Mesothelial cell of epicardium (in vitro differentiated cells): ENCODE measurements around the gene TEAD4. TPM values are rescaled to one million over a fixed set of nuclear protein-coding genes. Genes with fewer than 3 reads are reported as not detected.

Source experiments
- DNase-seq, 2 experiments: peaks; one replicate each; pipeline ENCODE4 v3.0.0; 2021; ENCODE audit warnings: low spot score in 2 of 2; ENCODE audit not compliant: unreplicated experiment in 2 of 2
- H3K27ac Mint-ChIP-seq: 2 replicates; pipeline ENCODE4 v1.8.0; 2021; ENCODE audit warnings: mixed read lengths
- H3K27me3 Mint-ChIP-seq: 2 replicates; pipeline ENCODE4 v1.8.0; 2021; ENCODE audit warnings: low read depth, mixed read lengths
- H3K36me3 Mint-ChIP-seq: 2 replicates; pipeline ENCODE4 v1.8.0; 2021; ENCODE audit warnings: mixed read lengths
- H3K4me1 Mint-ChIP-seq: 2 replicates; pipeline ENCODE4 v1.8.0; 2021; ENCODE audit warnings: mixed read lengths
- H3K4me3 Mint-ChIP-seq: 2 replicates; pipeline ENCODE4 v1.8.0; 2021; ENCODE audit warnings: mild to moderate bottlenecking, moderate library complexity, mixed read lengths
- H3K9me3 Mint-ChIP-seq: 2 replicates; pipeline ENCODE4 v1.8.0; 2021; ENCODE audit warnings: mixed read lengths
- total RNA-seq: library from RNA; stranded (reverse); gene quantifications from 3 replicates; pipeline ENCODE4 v1.2.1, GENCODE V29; 2021
- TF ChIP-seq, protein P1 (sequence below): fragments of 200-600 bp; sonication (generic); IDR thresholded peaks from one replicate; pipeline ENCODE4 v1.5.0; 2021; ENCODE audit warnings: antibody characterized with exemption; ENCODE audit not compliant: unreplicated experiment

TEAD4 gene
- total RNA-seq, 1 donor from 2014 or later = 32.3 TPM

DNA sequence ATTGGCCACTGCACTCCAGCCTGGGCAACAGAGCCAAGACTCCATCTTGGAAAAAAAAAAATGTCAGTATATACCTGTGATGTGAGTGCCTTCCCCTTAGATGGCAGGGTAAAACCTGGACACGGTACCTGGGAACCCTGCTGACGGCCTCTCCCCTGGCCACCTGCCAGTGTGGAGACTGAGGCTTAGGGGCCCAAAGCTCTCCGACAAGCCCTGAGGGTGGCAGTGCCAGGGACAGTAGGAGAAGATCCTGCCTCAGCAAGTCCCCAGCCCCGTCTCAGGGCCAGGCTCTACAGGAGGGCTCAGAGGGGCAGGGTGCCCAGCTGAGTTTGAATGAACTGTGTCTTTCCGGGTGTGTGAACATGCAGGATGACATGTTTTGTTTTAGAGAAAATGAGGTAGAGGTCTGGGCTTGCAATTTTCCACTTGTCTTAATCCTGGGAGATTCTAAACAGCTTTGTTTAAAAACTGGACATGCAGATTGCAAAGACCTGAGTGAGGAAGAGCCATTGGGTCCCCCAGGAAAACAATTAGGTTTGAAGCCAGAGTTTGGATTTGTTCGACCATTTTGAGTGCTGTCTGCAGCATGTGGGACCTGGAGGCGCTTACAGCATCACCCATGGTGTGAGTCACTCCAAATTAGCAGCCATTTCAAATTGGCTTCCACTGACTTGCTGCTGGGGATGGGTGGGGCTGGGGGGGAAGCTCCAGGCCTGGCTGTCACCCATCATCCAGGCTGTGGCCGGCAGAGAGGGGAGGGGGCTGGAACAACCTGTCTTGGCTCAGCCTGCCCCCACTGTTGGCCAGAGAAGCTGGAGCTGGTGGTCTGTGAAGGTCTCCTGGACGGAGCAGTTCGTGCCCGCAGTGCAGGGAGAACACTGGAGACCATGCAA, 128.8 kb downstream of the TEAD4 start:
- H3K4me1 Mint-ChIP-seq = peaks cover 46% of the 10 kb centered on the region
- peaks cover 10% of the 10 kb centered on the region for H3K36me3 Mint-ChIP-seq
- H3K27ac Mint-ChIP-seq = no peak overlapping the region
- TF ChIP-seq, protein P1, sequence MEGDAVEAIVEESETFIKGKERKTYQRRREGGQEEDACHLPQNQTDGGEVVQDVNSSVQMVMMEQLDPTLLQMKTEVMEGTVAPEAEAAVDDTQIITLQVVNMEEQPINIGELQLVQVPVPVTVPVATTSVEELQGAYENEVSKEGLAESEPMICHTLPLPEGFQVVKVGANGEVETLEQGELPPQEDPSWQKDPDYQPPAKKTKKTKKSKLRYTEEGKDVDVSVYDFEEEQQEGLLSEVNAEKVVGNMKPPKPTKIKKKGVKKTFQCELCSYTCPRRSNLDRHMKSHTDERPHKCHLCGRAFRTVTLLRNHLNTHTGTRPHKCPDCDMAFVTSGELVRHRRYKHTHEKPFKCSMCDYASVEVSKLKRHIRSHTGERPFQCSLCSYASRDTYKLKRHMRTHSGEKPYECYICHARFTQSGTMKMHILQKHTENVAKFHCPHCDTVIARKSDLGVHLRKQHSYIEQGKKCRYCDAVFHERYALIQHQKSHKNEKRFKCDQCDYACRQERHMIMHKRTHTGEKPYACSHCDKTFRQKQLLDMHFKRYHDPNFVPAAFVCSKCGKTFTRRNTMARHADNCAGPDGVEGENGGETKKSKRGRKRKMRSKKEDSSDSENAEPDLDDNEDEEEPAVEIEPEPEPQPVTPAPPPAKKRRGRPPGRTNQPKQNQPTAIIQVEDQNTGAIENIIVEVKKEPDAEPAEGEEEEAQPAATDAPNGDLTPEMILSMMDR = no peak
- no peaks in the 10 kb centered on the region for H3K9me3 Mint-ChIP-seq
- no peak overlapping the region for H3K4me3 Mint-ChIP-seq
- no peaks in the 10 kb centered on the region for H3K27me3 Mint-ChIP-seq
- no peak for DNase-seq

DNA sequence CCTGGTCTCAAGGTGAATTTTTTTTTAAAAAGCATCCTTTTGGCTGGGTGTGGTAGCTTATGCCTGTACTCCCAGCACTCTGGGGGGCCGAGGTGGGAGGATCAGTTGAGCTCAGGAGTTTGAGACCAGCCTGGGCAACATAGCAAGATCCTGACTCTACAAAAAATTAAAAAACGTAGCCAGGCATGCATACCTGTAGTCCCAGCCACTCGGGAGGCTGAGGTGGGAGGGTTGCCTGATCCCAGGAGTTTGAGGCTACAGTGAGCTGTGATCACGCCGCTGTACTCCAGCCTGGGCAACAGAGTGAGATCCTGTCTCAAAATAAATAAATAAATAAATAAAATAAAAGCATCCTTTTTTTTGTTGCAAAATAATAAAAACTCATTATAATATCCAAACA, 130.4 kb downstream of the TEAD4 start:
- TF ChIP-seq, protein P1 = no peak
- Mint-ChIP-seq H3K9me3 (no peaks in the 10 kb centered on the region), H3K36me3 (peaks cover 11% of the 10 kb centered on the region), H3K27ac (no peak overlapping the region), H3K4me1 (peaks cover 39% of the 10 kb centered on the region), H3K27me3 (no peaks in the 10 kb centered on the region), H3K4me3 (no peak overlapping the region)
- no peak for DNase-seq

Other genes with a start within 250 kb of the TEAD4 start
- gene FKBP4, start 164.4 kb upstream of the TEAD4 start, total RNA-seq = 84.7 to 98.4 TPM (median 93.3 TPM) in 3 replicates
- 57.4 to 60.0 TPM (median 59.3 TPM) in 3 replicates for gene ITFG2, start 146.7 kb upstream of the TEAD4 start, total RNA-seq
- gene NRIP2, start 124.4 kb upstream of the TEAD4 start, total RNA-seq = 0.14 TPM in 1 of 3 replicates, not detected in the others
- gene TEX52, start 102.4 kb upstream of the TEAD4 start, total RNA-seq = not detected in 3 replicates
- 22.6 to 25.4 TPM (median 24.9 TPM) in 3 replicates for gene FOXM1, start 82.2 kb upstream of the TEAD4 start, total RNA-seq
- 27.2 to 33.2 TPM (median 28.2 TPM) in 3 replicates for gene RHNO1, start 82.2 kb upstream of the TEAD4 start, total RNA-seq
- gene TULP3, start 68.5 kb upstream of the TEAD4 start, total RNA-seq = 24.0 to 26.4 TPM (median 25.2 TPM) in 3 replicates
- 46.7 to 49.4 TPM (median 48.8 TPM) in 3 replicates for gene TSPAN9, start 118.0 kb downstream of the TEAD4 start, total RNA-seq